Activated T-cell treated with anti-CD3 and anti-CD28 coated beads, Interleukin-2, amount 50 U/mL, for 24 hours (primary cell): ENCODE data around the gene CABLES1.
A peak's percentile ranks its signal among the peaks of the same experiment; 100 is the strongest.

ENCODE experiments used
- DNase-seq: peaks from one replicate; pipeline ENCODE4 v3.0.0-alpha.2; 2020
- H3K27ac Mint-ChIP-seq: 2 replicates; pipeline ENCODE4 v1.8.0; 2020; ENCODE audit warnings: mild to moderate bottlenecking, mixed read lengths
- H3K27me3 Mint-ChIP-seq: 2 replicates; pipeline ENCODE4 v1.8.0; 2020; ENCODE audit warnings: mixed read lengths
- H3K36me3 Mint-ChIP-seq: 2 replicates; pipeline ENCODE4 v1.8.0; 2020; ENCODE audit warnings: low read depth, mixed read lengths
- H3K4me1 Mint-ChIP-seq: 2 replicates; pipeline ENCODE4 v1.8.0; 2020; ENCODE audit warnings: low read depth, mixed read lengths
- H3K4me3 Mint-ChIP-seq: 2 replicates; pipeline ENCODE4 v1.8.0; 2020; ENCODE audit warnings: mild to moderate bottlenecking, moderate library complexity, mixed read lengths
- H3K9me3 Mint-ChIP-seq: 2 replicates; pipeline ENCODE4 v1.8.0; 2020; ENCODE audit warnings: mixed read lengths

CABLES1 gene

DNA sequence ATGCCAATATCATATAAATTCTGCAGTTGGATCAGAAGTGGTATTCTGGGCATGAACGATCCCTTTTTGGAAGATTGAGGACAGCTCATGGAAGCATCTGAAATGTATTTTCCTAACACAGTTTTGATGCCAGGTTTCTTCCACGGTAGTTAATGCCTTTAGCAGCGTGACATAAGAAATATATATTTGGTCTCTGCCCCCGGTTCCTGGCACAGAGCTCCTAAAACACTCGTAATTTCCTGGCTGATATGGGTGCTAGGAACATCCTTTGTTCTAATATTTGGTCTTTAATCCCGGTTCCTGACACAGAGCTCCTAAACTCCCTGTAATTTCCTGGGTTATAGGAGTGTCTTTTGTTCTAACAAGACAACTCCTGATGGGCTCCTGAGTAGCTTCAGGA, 8.2 kb upstream of the CABLES1 start:
- no peak overlapping the region for H3K4me3 Mint-ChIP-seq
- no peaks in the 10 kb centered on the region for H3K9me3 Mint-ChIP-seq
- H3K27me3 Mint-ChIP-seq: peaks cover 8% of the 10 kb centered on the region
- H3K36me3 Mint-ChIP-seq: no peaks in the 10 kb centered on the region
- no peak overlapping the region for H3K27ac Mint-ChIP-seq
- DNase-seq: no peak
- peaks cover 3% of the 10 kb centered on the region for H3K4me1 Mint-ChIP-seq

DNA sequence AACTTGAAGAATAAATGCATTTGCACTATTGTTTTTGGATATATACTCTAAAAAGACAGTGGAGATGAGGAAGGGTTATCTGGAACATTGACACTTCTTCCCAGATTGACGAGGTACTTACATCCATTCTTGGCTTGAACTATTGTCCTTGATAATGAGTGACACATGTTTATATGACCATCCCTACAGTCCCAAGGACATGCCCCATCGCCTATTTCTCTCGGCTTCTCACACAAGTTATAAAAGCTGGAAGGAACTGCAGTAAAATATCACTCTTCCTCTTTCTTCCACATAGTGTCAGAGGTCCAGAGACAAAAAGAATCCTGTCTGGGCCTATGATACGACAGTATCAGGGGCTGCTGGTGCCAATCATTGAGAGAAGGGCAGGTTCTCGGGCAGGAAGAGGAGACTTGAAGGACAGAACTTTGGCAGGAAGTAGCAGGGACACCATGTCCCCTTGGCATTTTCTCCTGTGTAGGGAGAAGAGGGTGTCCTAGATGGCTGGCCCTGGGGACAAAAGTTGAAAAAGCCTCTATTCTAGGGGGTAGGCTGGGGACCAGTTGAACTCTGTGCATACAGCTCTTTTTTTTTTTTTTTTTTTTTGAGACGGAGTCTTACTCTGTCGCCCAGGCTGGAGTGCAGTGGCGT, 5.8 kb upstream of the CABLES1 start:
- DNase-seq: no peak
- no peak overlapping the region for H3K4me3 Mint-ChIP-seq
- no peaks in the 10 kb centered on the region for H3K36me3 Mint-ChIP-seq
- H3K4me1 Mint-ChIP-seq: peaks cover 9% of the 10 kb centered on the region
- no peak overlapping the region for H3K27ac Mint-ChIP-seq
- no peaks in the 10 kb centered on the region for H3K9me3 Mint-ChIP-seq
- H3K27me3 Mint-ChIP-seq: peaks cover 26% of the 10 kb centered on the region

DNA sequence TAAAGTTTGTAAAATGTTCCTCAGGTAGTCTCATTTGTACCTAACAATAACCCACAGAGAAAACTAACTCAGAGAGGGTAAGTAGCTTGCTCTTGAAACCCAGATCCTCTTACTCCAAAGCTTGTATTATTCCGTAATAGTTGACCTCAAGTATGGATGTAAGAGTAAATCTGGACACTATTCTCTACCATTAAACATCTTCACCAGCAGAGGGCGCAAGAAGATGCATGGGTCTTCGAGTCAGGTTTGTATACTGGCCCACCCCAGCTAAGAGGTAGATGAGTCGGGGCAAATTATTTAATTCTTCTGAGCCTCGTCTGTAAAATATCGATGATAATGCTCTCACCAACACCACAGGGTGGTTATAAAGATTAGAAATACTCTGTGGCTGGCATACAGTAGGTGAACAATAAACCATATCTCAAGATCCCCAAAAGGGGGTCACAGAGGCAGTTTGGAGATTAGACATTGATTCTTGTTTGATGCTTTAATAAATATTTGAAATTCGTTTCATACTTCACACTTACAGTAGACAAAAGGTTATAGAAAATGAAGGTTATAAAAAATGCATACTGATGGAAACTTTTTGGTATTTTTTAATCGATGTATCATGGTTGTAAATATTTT, 3.5 kb upstream of the CABLES1 start:
- Mint-ChIP-seq H3K27me3 (peaks cover 40% of the 10 kb centered on the region), H3K4me3 (no peak overlapping the region), H3K4me1 (peaks cover 17% of the 10 kb centered on the region), H3K9me3 (no peaks in the 10 kb centered on the region), H3K36me3 (no peaks in the 10 kb centered on the region), H3K27ac (no peak overlapping the region)
- no peak for DNase-seq

DNA sequence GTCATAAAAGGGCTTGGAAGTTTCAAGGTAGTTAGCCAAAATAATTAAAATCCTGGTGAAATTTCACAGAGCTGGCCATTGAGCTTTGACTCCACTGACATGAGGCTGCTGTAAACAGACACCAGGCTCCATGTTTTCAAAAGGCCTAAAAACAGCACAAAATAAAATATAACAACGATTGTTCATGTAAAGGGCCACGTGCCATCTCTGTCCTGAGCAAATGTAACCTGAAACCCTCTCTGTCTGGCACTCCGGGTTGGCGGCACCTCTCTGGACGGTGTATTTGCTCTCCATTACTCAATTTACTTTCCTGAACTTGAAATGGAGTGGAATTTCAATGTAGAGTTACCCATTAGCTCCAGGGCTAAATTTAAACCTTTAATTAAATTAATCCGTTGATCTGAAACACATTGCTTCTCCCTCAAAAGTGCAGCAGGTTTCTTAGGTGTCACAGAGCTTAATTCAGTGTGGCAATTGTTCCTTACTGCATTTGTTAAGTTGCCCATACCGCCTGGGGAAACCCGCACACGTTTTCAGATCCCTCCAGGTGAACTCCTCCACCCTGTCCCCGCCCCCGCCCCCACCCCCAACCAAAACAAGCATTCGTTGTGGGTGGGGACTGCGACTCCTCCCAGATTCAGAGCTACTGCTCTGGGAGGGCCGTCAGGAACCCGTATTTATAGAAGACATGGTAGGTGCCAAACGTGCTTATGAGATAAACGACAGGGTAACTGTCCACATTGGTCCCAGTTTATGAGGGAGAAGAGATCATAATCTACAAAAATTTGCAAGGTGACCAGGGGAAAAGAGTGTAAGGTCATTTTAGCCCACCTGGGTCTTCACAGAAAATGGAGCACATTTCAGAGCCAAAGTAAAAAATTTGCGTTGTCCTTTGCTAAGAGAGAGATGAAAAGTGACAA, 1.2 kb upstream of the CABLES1 start:
- H3K9me3 Mint-ChIP-seq: no peaks in the 10 kb centered on the region
- no peak overlapping the region for H3K27ac Mint-ChIP-seq
- peak overlapping the region; percentile 78 for H3K4me3 Mint-ChIP-seq
- peaks cover 55% of the 10 kb centered on the region for H3K27me3 Mint-ChIP-seq
- peak; percentile 44 for DNase-seq
- H3K36me3 Mint-ChIP-seq: no peaks in the 10 kb centered on the region
- peaks cover 18% of the 10 kb centered on the region for H3K4me1 Mint-ChIP-seq

DNA sequence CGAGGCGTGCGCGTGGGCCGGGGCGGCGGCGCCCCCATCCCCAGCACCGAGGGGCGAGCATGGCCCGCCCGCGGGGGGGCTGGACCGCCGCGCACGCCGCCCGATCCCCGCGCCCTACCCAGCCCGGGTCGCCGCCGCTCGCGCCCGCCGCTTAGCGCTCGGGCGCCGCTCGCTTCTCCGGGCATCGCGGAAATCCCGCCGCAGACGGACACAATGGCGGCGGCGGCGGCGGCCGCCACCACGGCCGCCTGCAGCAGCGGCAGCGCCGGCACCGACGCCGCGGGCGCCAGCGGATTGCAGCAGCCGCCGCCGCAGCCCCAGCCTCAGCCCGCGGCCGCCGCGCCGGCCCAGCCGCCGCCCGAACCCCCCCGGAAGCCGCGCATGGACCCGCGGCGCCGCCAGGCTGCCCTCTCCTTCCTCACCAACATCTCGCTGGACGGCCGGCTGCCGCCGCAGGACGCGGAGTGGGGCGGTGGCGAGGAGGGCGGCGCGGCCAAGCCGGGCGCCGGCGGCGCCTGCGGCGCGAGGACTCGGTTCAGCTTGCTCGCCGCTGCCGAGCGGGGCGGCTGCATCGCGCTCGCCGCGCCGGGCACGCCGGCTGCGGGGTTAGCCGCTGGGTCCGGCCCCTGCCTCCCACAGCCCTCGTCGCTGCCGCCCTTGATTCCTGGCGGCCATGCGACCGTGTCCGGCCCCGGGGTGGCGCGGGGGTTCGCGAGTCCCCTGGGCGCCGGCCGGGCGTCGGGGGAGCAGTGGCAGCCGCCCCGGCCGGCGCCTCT, 453 bp downstream of the CABLES1 start:
- peaks cover 18% of the 10 kb centered on the region for H3K4me1 Mint-ChIP-seq
- H3K27me3 Mint-ChIP-seq: peaks cover 61% of the 10 kb centered on the region
- no peaks in the 10 kb centered on the region for H3K9me3 Mint-ChIP-seq
- H3K36me3 Mint-ChIP-seq: no peaks in the 10 kb centered on the region
- peak; percentile 62 for DNase-seq
- no peak overlapping the region for H3K27ac Mint-ChIP-seq
- H3K4me3 Mint-ChIP-seq: no peak overlapping the region

DNA sequence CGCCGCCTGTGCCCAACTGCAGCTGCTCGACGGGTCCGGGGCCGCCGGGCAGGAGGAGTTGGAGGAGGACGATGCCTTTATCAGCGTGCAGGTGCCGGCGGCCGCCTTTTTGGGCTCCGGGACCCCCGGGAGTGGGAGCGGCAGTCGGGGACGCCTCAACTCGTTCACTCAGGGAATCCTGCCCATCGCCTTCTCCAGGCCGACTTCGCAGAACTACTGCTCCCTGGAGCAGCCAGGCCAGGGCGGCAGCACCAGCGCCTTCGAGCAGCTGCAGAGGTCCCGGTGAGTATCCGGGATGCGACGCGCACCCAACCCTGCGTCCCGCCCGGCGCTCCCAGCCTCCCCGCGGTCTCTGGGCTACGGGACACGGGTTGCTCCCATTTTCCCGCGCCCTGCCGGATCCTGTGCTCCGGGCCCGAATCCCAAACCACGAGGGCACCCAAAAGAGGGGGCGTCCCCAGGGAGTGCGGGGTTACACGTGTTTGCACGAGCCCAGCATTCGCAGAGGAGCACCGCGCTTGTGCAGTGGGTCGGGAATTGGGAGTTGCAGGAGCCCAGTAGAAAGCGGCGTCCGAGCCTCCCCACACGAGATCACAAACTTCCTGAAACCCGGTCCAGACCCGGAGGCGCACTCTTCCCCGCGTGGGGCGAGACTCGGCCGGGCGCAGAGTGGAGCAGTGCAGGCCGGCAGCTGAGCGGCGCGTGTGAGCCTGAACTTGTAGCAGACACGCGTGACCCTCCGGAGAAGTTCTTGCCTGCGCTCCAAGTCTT, 1.2 kb downstream of the CABLES1 start:
- peak; percentile 49 for DNase-seq
- H3K9me3 Mint-ChIP-seq: no peaks in the 10 kb centered on the region
- H3K36me3 Mint-ChIP-seq: no peaks in the 10 kb centered on the region
- no peak overlapping the region for H3K27ac Mint-ChIP-seq
- H3K27me3 Mint-ChIP-seq: peaks cover 61% of the 10 kb centered on the region
- H3K4me1 Mint-ChIP-seq: peaks cover 18% of the 10 kb centered on the region
- H3K4me3 Mint-ChIP-seq: peak overlapping the region; percentile 65

DNA sequence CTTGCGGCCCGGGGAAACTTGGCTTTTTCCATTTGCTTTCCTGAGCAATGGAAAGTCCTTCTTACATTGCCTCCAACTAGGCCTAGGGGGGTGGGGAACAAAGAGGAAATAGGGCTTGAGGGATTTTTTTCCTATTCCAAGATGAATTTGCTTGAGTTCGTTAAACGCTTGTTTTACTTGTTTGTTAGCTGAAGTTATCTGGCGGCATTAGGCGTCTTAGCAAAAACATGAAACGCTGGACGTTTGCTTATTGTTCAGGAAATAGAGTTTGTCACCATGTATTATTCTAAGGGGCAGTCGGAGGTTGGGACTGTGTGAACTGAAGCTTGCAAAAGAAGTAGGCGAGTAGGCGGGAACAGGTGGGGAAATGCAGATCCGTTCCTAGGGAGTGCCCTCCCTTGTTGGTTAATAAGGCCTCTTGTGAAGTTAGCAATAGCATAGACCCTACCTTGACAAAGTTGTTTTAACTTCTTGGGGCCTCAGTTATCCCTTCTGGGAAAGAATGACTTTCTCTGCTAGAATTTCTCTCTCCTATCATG, 1.9 kb downstream of the CABLES1 start:
- peaks cover 57% of the 10 kb centered on the region for H3K27me3 Mint-ChIP-seq
- H3K4me1 Mint-ChIP-seq: peaks cover 14% of the 10 kb centered on the region
- DNase-seq: no peak
- H3K36me3 Mint-ChIP-seq: no peaks in the 10 kb centered on the region
- H3K4me3 Mint-ChIP-seq: peak overlapping the region; percentile 65
- no peaks in the 10 kb centered on the region for H3K9me3 Mint-ChIP-seq
- H3K27ac Mint-ChIP-seq: no peak overlapping the region

DNA sequence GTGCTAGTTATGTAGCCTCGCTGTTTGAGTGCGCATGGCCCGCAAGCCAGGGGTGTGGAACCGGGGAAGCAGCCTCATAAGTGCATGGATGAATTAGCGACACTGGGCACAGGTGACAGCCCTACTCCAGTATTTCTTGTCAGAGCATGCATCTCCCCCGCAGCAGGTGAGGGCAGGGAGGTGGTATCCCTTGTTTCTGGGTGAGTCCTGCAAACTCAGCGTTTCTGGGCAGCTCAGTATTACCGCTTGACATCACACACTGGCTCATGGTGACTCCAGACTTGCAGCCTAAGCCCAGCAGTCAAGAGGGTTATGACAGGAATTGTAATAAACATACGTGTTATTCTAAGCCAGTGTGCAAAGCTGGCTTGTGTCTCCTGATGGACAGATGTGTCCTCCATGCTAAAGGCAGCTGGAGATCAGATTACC, 2.5 kb downstream of the CABLES1 start:
- Mint-ChIP-seq H3K4me1 (peaks cover 14% of the 10 kb centered on the region), H3K27me3 (peaks cover 50% of the 10 kb centered on the region), H3K4me3 (peak overlapping the region; percentile 65), H3K27ac (no peak overlapping the region), H3K36me3 (no peaks in the 10 kb centered on the region), H3K9me3 (no peaks in the 10 kb centered on the region)
- DNase-seq: no peak

DNA sequence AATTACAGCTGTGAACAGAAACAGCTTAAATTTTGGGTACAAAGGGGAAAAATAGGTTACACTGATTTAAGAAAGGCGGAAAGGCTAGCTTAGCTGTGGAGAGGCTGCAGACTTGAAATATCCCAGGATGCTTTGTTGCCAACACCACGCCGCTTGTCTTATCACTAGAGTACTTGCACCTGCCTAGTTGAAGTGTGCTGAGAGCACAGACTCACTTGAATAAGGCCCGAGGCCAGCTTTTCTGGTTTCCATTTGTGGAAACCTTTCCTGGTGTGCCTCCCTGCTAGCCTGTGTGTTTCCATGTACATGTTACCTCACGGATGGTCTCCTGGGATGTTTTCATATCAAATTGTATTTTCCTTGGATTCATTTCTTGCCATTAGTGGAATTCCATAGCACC, 3.2 kb downstream of the CABLES1 start:
- peaks cover 20% of the 10 kb centered on the region for H3K4me1 Mint-ChIP-seq
- no peaks in the 10 kb centered on the region for H3K9me3 Mint-ChIP-seq
- DNase-seq: no peak
- H3K4me3 Mint-ChIP-seq: no peak overlapping the region
- peaks cover 50% of the 10 kb centered on the region for H3K27me3 Mint-ChIP-seq
- no peaks in the 10 kb centered on the region for H3K36me3 Mint-ChIP-seq
- H3K27ac Mint-ChIP-seq: no peak overlapping the region

DNA sequence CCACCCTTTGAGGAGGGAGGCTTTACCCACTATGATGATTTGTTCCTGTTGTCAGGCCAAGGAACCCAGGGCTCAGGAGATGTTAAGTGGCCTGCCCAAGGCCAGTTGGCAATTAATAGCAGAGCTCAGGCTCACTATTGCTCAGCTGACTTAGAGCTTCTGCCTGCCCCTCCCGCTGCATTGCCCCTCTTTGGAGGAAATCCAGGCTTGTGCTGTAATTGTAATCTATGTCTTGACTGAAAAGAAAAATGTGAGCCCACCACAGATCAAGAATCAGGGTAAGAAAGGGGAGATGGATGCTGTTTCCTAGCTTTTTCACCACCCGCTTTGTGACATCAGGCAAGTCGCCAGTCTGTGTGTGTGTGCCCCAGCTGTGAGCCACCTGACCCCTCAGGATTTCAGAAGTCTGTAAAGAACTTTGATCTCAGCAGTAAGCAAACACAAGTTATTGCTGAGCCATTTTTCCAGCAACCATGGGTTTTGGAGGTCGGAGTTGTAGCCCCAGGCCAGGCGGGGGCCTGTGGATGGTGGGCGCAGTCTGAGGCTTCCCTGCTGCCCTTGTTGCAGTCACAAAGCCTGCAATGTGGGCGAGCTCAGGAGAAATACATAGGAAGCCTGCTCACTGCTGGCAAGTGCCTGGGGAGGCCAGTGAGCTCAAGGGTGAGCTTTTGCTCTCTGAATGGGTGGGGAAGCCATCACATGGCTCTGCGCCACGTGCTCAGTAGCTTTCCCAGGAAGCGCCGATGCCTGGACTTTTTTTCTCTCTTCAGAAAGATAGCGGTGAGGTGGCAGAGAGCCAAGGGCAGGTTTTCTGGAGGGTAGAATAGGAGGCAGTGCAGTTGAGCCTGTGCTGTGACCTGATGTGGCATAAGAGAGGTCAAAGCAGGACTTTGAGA, 6.1 kb downstream of the CABLES1 start:
- Mint-ChIP-seq H3K27ac (no peak overlapping the region), H3K4me1 (peaks cover 10% of the 10 kb centered on the region), H3K27me3 (peaks cover 30% of the 10 kb centered on the region), H3K9me3 (no peaks in the 10 kb centered on the region), H3K4me3 (no peak overlapping the region), H3K36me3 (no peaks in the 10 kb centered on the region)
- no peak for DNase-seq

DNA sequence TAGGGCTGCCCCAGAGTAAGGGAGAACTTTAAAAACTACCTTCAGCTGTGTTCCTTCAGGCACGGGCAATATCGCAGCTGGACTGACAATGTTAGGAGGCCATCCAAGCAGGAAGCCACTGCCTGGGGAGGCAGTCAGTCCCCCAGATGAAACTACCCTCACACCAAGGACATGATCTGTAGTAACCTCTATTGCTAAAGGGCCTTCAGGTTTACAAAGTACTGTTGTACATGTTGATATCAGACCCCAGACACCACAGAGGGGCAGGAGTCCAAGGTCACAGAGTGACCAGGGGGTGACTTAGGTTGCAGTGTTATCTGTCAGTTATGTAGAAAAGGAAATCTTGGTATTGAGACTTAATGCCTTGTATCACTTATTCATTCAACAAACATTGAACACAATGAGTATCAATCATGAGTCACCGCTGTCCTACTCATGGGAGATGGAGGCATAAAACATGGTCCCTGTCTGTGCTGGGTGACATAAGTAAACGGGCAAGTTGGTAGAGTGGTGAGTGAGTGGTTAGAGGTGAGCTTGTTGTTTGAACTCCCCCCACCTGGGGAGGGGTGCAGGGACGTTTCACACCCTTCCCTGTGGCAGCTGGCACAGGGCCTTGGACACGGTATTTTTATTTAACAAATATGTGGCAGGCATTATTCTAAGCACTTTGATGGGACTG, 7.1 kb downstream of the CABLES1 start:
- Mint-ChIP-seq H3K36me3 (no peaks in the 10 kb centered on the region), H3K27me3 (peaks cover 20% of the 10 kb centered on the region), H3K4me3 (no peak overlapping the region), H3K9me3 (no peaks in the 10 kb centered on the region), H3K4me1 (peaks cover 7% of the 10 kb centered on the region), H3K27ac (no peak overlapping the region)
- no peak for DNase-seq

DNA sequence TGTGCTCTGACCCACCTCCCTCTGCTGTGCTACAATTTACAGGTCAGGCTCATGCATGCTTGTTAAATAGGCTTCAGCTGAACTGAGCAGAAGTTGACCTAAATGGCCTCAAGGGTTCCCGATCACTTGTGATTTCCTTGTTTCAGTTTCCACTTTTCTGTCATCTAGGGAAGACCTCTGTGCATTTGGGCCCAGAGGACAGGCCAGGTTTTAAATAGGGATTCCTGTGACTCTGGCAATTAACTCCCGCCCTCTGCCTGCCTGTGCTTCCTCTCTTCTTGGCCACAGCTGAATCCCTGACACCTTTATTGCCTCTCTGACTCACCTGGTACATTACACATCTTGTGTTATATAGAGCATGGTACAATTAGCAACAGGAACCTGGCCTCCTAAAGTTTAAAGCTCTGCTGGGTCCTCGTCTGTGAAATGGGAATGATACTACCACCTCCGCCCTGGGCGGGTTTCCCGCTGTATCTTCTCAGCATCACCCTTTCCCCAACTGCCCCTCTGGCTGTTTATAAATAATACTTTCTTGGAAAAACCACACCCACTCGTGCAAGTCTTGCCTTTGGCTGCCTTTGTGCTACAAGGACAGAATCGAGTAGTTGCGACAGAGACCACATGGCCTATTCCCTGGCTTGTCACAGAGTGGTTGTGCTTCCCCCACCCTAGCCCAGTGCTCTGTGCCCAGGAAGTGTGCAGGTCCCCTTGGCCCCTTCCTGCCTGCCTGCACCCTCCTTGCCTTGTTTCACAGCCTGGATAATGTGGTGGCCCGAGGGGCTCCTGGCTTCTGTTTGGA, 7.9 kb downstream of the CABLES1 start:
- Mint-ChIP-seq H3K4me3 (no peak overlapping the region), H3K36me3 (no peaks in the 10 kb centered on the region), H3K9me3 (no peaks in the 10 kb centered on the region), H3K4me1 (peaks cover 7% of the 10 kb centered on the region), H3K27ac (no peak overlapping the region), H3K27me3 (peaks cover 12% of the 10 kb centered on the region)
- no peak for DNase-seq
